ENCODE measurements around the gene ABL2. TPM values are rescaled to one million over a fixed set of nuclear protein-coding genes. Genes with fewer than 3 reads are reported as not detected.

The ABL2 gene
- total RNA-seq, 1 donor from 2014 or later = 15.0 TPM

GRCh38 chr1:179082999-179083335 is 146.5 kb downstream of the ABL2 start:
- Histone ChIP-seq H3K27ac (peak overlapping the region; percentile 83), H3K9me3 (no peaks in the 10 kb centered on the region), H3K4me1 (peaks cover 27% of the 10 kb centered on the region), H3K27me3 (no peaks in the 10 kb centered on the region), H3K4me3 (peak overlapping the region; percentile 93 to 94), H3K36me3 (peaks cover 0 to 4% of the 10 kb centered on the region in 2 donors)
- TF ChIP-seq POLR2AphosphoS5 (IDR thresholded peaks at IDR 0.05; ENCODE audit: insufficient read depth in 1 of 2, low read depth in 1 of 2) = no peak
- TF ChIP-seq, protein P1, sequence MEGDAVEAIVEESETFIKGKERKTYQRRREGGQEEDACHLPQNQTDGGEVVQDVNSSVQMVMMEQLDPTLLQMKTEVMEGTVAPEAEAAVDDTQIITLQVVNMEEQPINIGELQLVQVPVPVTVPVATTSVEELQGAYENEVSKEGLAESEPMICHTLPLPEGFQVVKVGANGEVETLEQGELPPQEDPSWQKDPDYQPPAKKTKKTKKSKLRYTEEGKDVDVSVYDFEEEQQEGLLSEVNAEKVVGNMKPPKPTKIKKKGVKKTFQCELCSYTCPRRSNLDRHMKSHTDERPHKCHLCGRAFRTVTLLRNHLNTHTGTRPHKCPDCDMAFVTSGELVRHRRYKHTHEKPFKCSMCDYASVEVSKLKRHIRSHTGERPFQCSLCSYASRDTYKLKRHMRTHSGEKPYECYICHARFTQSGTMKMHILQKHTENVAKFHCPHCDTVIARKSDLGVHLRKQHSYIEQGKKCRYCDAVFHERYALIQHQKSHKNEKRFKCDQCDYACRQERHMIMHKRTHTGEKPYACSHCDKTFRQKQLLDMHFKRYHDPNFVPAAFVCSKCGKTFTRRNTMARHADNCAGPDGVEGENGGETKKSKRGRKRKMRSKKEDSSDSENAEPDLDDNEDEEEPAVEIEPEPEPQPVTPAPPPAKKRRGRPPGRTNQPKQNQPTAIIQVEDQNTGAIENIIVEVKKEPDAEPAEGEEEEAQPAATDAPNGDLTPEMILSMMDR (IDR thresholded peaks at IDR 0.05) = no peak
- no peak for TF ChIP-seq POLR2A (IDR thresholded peaks at IDR 0.05)
- intact Hi-C loops (cut with DNase I) = loop anchor here (2.0 kb wide), 1 partner anchor 286 kb away; no protein-coding TSS in a partner anchor
- no peak for DNase-seq (ENCODE audit: extremely low spot score in 2 of 2)

DNA sequence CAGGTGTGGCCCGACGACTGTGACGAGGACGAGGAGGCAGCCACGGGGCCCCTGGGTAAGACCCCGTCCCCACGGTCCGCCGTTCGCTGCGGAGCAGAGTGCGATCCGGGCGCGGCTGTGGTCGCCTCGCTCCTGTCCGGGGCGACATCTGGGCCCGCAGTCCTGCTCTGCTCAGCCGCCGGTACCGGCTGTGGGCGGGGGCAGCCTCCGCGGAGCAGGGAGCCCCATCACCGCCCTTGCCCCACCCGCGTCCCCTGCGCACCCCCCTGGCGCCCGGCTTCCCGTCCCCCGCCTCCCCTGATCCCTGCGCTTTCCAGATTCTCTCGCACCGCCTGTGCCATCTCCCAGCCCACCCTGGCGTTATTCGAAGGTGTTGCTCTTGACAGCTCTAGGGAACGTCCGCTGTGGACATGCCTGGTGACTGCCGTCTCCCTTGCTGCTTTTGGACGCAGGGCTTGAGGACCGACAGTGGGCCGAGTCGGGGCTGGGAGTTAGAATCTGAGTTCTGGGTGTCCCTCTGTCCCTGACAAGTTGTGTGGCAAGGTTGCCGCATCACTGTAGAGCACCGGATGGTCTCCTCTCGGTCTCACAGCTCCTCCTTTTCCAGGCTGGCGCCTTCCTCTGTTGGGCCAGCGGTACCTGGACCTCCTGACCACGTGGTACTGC is 147.0 kb downstream of the ABL2 start:
- peaks cover 0 to 4% of the 10 kb centered on the region in 2 donors for H3K36me3 ChIP-seq
- peak overlapping the region; percentile 83 for H3K27ac ChIP-seq
- peaks cover 27% of the 10 kb centered on the region for H3K4me1 ChIP-seq
- H3K27me3 ChIP-seq = no peaks in the 10 kb centered on the region
- intact Hi-C loops (cut with DNase I) = loop anchor here (2.0 kb wide), 1 partner anchor 286 kb away; no protein-coding TSS in a partner anchor
- no peak for DNase-seq (ENCODE audit: extremely low spot score in 2 of 2)
- H3K9me3 ChIP-seq = no peaks in the 10 kb centered on the region
- no peak for TF ChIP-seq POLR2A (IDR thresholded peaks at IDR 0.05)
- TF ChIP-seq, protein P1 (IDR thresholded peaks at IDR 0.05) = no peak
- TF ChIP-seq POLR2AphosphoS5 (IDR thresholded peaks at IDR 0.05; ENCODE audit: insufficient read depth in 1 of 2, low read depth in 1 of 2) = no peak
- peak overlapping the region; percentile 93 to 94 for H3K4me3 ChIP-seq

GRCh38 chr1:179081687-179082332 is 147.7 kb downstream of the ABL2 start, which contains the start of gene TOR3A:
TOR3A (plus strand) TSS chr1:179082070; CDS start chr1:179082129, 59 bp downstream.
- intact Hi-C loops (cut with DNase I) = loop anchor here (2.0 kb wide), 1 partner anchor 287 kb away; no protein-coding TSS in a partner anchor
- peak within 1 kb of the TSS; percentile 93 to 94 for H3K4me3 ChIP-seq
- H3K9me3 ChIP-seq = no peaks in the 10 kb centered on the region
- no peaks in the 10 kb centered on the region for H3K36me3 ChIP-seq
- peak in 1 of 2 donors; percentile 96 for DNase-seq (ENCODE audit: extremely low spot score in 2 of 2)
- H3K27ac ChIP-seq = peak within 1 kb of the TSS; percentile 83
- no peaks in the 10 kb centered on the region for H3K27me3 ChIP-seq
- peaks cover 27% of the 10 kb centered on the region for H3K4me1 ChIP-seq
- peak; percentile 76 to 87 for TF ChIP-seq POLR2AphosphoS5 (IDR thresholded peaks at IDR 0.05; ENCODE audit: insufficient read depth in 1 of 2, low read depth in 1 of 2)
- peak in 1 of 2 donors; percentile 60 for TF ChIP-seq POLR2A (IDR thresholded peaks at IDR 0.05)
- TF ChIP-seq, protein P1 (IDR thresholded peaks at IDR 0.05) = peak in 1 of 3 experiments; percentile 10

GRCh38 chr1:179080866-179081686 is 148.4 kb downstream of the ABL2 start:
- H3K36me3 ChIP-seq = no peaks in the 10 kb centered on the region
- H3K4me1 ChIP-seq = peaks cover 27% of the 10 kb centered on the region
- H3K27me3 ChIP-seq = no peaks in the 10 kb centered on the region
- TF ChIP-seq POLR2A (IDR thresholded peaks at IDR 0.05) (no peak), POLR2AphosphoS5 (IDR thresholded peaks at IDR 0.05; ENCODE audit: insufficient read depth in 1 of 2, low read depth in 1 of 2) (no peak)
- TF ChIP-seq, protein P1 (IDR thresholded peaks at IDR 0.05) = no peak
- no peak for DNase-seq (ENCODE audit: extremely low spot score in 2 of 2)
- H3K27ac ChIP-seq = peak overlapping the region; percentile 75
- intact Hi-C loops (cut with DNase I) = no loop called here
- H3K4me3 ChIP-seq = peak overlapping the region; percentile 93 to 94
- H3K9me3 ChIP-seq = no peaks in the 10 kb centered on the region

Measured in vagina (tissue), 2 donors.